GM18868 (cell line): ENCODE results near the gene PTPRR.

Experiments used
- ATAC-seq: cut with Tn5 transposase; IDR thresholded peaks from one replicate; pipeline ENCODE4 v1.9.1; 2021; ENCODE audit warnings: mild to moderate bottlenecking, moderate library complexity; ENCODE audit not compliant: unreplicated experiment

Gene PTPRR

GRCh38 chr12:70918321-70918720 lies 2.2 kb downstream of the PTPRR start:
- no peak for ATAC-seq

GRCh38 chr12:70910666-70911065 lies 9.9 kb downstream of the PTPRR start:
- ATAC-seq: no peak

- ATAC-seq: no peak
These were observed 11.6 kb downstream of the PTPRR start for GRCh38 chr12:70908978-70909377.

GRCh38 chr12:70907412-70907811 lies 13.1 kb downstream of the PTPRR start:
- no peak for ATAC-seq

- ATAC-seq: no peak
These were observed 24.6 kb downstream of the PTPRR start for GRCh38 chr12:70895956-70896355.

GRCh38 chr12:70892593-70892992 lies 27.9 kb downstream of the PTPRR start:
- ATAC-seq: no peak

- ATAC-seq: no peak
These were observed 29.4 kb downstream of the PTPRR start for GRCh38 chr12:70890895-70891832.

- no peak for ATAC-seq
These were observed 34.6 kb downstream of the PTPRR start for GRCh38 chr12:70885956-70886355.

GRCh38 chr12:70883855-70884254 lies 36.7 kb downstream of the PTPRR start:
- ATAC-seq: no peak

GRCh38 chr12:70880744-70881143 lies 39.8 kb downstream of the PTPRR start:
- no peak for ATAC-seq

GRCh38 chr12:70876952-70877351 lies 43.6 kb downstream of the PTPRR start:
- ATAC-seq: no peak

GRCh38 chr12:70875628-70876027 lies 44.9 kb downstream of the PTPRR start:
- ATAC-seq: no peak

- no peak for ATAC-seq
These were observed 65.5 kb downstream of the PTPRR start for GRCh38 chr12:70854881-70855568.

- ATAC-seq: no peak
These were observed 66.4 kb downstream of the PTPRR start for GRCh38 chr12:70854138-70854537.

- ATAC-seq: no peak
These were observed 67.2 kb downstream of the PTPRR start for GRCh38 chr12:70853326-70853725.

- no peak for ATAC-seq
These were observed 68.0 kb downstream of the PTPRR start for GRCh38 chr12:70852416-70853150.

- no peak for ATAC-seq
These were observed 71.1 kb downstream of the PTPRR start for GRCh38 chr12:70849265-70849960.

GRCh38 chr12:70847871-70848270 lies 72.7 kb downstream of the PTPRR start:
- no peak for ATAC-seq

- ATAC-seq: no peak
These were observed 75.3 kb downstream of the PTPRR start for GRCh38 chr12:70845268-70845667.

- ATAC-seq: no peak
These were observed 77.2 kb downstream of the PTPRR start for GRCh38 chr12:70843363-70843762.

- no peak for ATAC-seq
These were observed 77.6 kb downstream of the PTPRR start for GRCh38 chr12:70842942-70843341.
